GM13977 (cell line): Measurements from ENCODE around the gene CA10.

ENCODE experiments used
- DNase-seq: peaks from one replicate; pipeline ENCODE4 v3.0.0; 2012; ENCODE audit warnings: low spot score
- CTCF ChIP-seq: IDR thresholded peaks from 2 replicates; pipeline ENCODE4 v1.5.1; 2012; ENCODE audit warnings: mild to moderate bottlenecking, control low read depth; ENCODE audit not compliant: insufficient read depth; ENCODE audit errors: extremely low read depth, missing control alignments
- in situ Hi-C: fragments of 300-500 bp; cut with MboI; formaldehyde crosslinking; loops from one replicate; pipeline ENCODE4 v1.12.0; 2022; ENCODE audit warnings: low sequenced_read_pairs, low pct_unique_long_range_greater_than_20kb, mixed read lengths, inconsistent platforms; ENCODE audit not compliant: unreplicated experiment

CA10 gene

GRCh38 chr17:51612692-51613091 is 545.8 kb downstream of the CA10 start:
- in situ Hi-C loops: no loop called here
- no peak for DNase-seq
- no peak for TF ChIP-seq CTCF

GRCh38 chr17:51611585-51611984 is 546.9 kb downstream of the CA10 start:
- in situ Hi-C loops: no loop called here
- no peak for DNase-seq
- TF ChIP-seq CTCF: no peak

GRCh38 chr17:51610834-51611233 is 547.7 kb downstream of the CA10 start:
- no peak for DNase-seq
- in situ Hi-C loops: no loop called here
- no peak for TF ChIP-seq CTCF

- no peak for DNase-seq
- no peak for TF ChIP-seq CTCF
- in situ Hi-C loops: no loop called here
Observed at GRCh38 chr17:51610155-51610554, 548.4 kb downstream of the CA10 start.

GRCh38 chr17:51608251-51608933 is 550.1 kb downstream of the CA10 start:
- TF ChIP-seq CTCF: no peak
- in situ Hi-C loops: no loop called here
- no peak for DNase-seq

GRCh38 chr17:51607512-51607911 is 551.0 kb downstream of the CA10 start:
- in situ Hi-C loops: no loop called here
- no peak for TF ChIP-seq CTCF
- no peak for DNase-seq
